NCI-H2227 (cell line): ENCODE data around the gene APOBR.
"Not testable (repeated sequence)": the region's sequence is repeated elsewhere in the genome, so short reads cannot be mapped to it uniquely, and the experiment has no call there.

Experiments used
- DNase-seq: peaks from one replicate; lab custom pipeline; 2025; ENCODE audit not compliant: unreplicated experiment; lab: John Stamatoyannopoulos, UW

Gene APOBR

GRCh38 chr16:28497861-28498599 is 3.6 kb downstream of the APOBR start:
- DNase-seq = no peak

- no peak for DNase-seq
Measured at GRCh38 chr16:28498666-28499381, 4.4 kb downstream of the APOBR start.

DNA sequence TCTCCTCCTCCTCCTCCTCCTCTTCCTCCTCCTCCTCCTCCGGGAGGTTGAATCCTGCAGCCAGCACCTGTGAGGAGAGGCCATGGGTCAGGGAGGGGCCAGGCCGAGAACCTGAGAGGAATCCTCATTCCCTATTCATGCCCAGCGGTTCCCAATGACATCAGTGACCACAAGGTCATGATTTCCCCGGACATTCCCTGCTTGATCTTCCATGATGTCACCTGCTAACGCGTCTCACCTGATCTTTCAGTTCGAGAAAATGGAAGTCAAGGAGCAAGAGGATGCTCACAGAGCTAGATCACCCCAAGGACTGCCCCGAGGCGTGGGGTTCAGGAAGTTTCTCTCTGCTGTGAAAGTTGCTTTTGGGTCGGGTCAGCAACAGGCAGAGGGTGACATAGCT is 5.4 kb downstream of the APOBR start:
- no peak for DNase-seq

DNA sequence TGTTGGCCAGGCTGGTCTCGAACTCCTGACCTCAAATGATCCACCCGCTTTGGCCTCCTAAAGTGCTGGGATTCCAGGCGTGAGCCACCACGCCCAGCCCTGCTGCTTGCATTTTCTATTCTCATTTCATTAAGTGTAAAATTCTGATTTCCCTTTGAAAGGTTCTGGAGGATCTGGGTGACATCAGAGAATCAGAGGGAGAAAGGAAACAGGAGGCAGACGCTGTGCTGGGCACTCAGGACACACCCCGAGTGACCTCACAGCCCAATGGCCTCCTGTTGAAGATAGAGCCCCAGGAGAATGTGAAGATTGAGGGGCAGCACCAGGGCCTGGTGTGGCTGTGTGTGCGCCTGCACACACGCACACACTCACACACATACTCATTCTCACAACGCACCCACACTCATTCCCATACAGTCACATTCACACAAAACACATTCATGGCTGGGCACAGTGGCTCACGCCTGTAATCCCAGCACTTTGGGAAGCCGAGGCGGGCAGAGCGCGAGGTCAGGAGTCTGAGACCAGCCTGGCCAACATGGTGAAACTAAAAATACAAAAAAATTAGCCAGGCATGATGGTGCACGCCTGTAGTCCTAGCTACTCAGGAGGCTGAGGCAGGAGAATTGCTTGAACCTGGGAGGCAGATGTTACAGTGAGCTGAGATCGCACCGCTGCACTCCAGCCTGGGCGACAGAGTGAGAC is 6.2 kb downstream of the APOBR start:
- DNase-seq = not testable (repeated sequence)

DNA sequence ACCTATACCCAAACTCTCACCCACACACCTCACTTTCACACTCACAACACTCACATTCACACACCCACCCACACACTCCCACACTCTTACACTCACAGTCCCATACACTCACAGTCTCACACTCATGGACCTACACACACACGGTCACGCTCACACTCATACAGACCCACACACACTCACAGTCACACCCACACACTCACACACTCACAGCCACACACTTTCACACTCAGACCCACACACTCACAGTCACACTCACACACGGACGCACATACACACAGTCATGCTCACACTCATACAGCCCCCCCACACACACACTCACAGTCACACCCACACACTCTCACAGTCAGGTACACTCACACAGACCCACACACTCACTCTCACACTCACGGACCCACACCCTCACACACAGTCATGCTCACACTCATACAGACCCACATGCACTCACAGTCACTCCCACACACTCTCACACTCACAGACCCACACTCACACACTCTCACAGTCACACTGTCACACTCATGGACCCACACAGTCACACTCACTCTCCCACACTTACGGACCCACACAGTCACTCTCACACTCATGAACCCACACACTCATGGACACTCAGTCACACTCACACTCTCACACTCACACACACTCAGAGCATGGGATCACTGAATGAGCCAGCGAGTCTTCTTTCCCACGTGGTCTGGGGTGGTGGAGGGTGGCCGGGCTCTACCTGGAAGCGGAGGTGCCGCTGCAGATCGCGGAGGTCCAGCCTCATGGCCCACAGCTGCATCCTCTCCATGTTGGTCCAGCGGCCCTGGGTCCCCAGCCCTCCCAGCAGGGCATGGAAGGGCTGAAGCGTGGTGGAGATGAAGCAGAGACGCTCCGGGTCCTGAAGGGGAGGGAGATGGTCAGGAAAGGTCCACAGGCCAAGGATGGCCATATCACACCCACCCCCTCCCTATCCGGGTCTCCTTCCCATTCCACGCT is 7.1 kb downstream of the APOBR start:
- DNase-seq = no peak

GRCh38 chr16:28502290-28502689 is 7.8 kb downstream of the APOBR start:
- no peak for DNase-seq

DNA sequence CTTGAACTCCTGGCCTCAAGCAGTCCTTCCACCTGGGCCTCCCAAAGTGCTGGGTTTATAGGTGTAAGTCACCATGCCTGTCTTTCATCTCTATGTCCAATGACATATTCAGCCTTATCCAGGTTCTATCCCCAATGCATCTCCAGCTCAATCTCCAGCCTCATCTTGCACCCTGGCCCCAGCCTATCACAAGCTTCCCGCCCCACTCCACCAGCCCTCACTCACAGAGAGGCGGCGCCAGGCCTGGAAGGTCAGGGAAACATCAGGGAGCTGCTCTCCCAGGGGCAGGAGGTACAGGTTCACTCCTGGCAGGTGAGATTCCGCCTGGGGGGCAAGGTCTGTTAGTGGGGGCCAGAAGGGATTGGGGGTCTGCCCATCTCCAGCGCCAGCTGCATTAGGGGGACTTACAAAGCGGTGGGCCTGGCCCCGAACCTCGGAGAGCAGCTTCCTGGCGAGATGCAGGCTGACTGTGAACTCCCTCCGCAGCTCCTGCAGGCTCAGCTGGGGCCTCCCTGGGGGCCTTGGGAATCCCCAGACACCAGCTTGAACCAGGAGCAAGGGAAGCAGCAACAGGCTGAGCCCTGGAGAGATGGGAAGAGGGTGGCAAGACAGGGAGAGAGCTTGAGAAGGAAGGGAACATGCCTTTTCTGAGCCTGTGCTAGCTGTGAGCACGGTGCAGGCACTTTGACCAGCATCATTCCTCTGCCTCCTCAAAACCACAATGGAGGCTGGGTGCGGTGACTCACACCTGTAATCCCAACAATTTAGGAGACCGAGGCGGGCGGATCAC is 9.2 kb downstream of the APOBR start:
- no peak for DNase-seq

- no peak for DNase-seq
Measured at GRCh38 chr16:28504707-28505404, 10.4 kb downstream of the APOBR start.

DNA sequence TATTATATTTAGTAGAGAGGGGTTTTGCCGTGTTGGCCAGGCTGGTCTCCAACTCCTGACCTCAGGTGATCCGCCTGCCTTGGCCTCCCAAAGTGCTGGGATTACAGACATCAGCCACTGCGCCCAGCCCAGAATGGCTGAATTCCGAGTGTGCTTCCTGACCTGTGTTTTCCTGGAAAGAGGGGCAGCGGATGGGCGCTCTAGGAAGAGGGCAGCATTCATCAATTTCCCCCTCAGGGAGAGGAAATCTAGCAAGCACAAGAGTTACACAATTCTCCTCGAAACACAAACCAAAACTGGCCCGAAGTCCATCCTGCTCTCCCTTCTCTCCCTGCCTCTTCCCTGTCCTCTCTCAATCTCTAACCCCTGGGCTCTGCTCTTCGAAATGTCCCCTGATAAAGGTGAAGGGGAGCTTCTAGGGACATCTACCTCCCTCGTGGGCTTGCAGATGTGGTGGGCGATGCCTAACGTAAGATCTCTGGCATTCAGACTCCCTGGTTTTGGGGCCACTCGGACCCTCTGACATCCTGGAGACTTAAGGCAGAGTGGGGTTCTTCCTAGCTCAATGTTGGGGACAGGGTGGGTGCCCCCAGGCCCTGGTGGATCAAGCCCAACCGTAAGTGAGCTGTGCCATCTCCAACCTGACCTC is 11.2 kb downstream of the APOBR start:
- no peak for DNase-seq

- DNase-seq = no peak
Measured at GRCh38 chr16:28511031-28511430, 16.6 kb downstream of the APOBR start.

DNA sequence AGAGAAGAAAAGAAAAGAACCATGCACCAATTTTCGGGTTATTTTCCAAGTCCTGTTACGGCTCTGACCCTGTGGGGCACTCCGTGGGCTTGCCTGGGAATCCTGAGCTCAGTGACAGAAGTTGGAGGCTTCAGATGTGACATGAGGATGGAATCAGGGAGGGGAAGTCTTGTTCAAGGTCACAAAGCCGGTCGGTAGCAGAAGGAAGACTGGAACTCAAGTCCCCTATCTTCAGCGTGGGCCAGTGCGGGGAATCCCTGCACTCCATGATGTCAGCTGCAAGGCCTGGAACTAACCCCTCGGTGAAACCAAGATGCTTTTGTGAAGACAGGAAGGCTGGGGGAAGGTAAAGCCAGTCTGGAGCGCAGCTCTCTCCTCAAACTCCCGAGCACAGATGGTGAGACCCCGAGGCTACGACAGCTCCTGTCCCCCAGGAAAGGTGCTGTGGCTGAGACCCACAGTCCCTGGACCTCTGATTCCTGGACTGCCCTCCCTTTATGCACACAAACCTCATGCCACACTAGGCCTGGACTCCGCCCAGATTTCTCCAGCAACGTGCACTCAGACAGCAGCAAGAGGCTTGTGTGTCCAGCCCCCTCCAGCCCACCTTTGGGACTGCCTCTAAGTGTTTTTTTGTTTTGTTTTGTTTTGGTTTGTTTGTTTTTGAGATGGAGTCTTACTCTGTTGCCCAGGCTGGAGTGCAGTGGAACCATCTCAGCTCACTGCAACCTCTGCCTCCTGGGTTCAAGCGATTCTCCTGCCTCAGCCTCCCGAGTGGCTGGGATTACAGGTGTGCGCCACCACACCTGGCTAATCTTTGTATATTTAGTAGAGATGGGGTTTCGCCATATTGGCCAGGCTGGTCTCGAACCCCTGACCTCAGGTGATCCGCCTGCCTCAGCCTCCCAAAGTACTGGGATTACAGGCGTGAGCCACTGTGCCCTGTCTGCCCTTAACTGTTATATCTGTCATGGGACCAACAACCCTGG is 17.7 kb downstream of the APOBR start:
- DNase-seq = no peak

GRCh38 chr16:28513484-28514181 is 19.2 kb downstream of the APOBR start:
- no peak for DNase-seq

GRCh38 chr16:28514246-28514645 is 19.8 kb downstream of the APOBR start:
- no peak for DNase-seq

- no peak for DNase-seq
Measured at GRCh38 chr16:28520672-28521071, 26.2 kb downstream of the APOBR start.

GRCh38 chr16:28521436-28521835 is 27.0 kb downstream of the APOBR start:
- no peak for DNase-seq

- no peak for DNase-seq
Measured at GRCh38 chr16:28522792-28523191, 28.3 kb downstream of the APOBR start.

GRCh38 chr16:28524681-28525171 is 30.3 kb downstream of the APOBR start:
- no peak for DNase-seq
